ENCODE data around the gene TANC1.
"Not testable (repeated sequence)": the region's sequence is repeated elsewhere in the genome, so short reads cannot be mapped to it uniquely, and the experiment has no call there.

The TANC1 gene

DNA sequence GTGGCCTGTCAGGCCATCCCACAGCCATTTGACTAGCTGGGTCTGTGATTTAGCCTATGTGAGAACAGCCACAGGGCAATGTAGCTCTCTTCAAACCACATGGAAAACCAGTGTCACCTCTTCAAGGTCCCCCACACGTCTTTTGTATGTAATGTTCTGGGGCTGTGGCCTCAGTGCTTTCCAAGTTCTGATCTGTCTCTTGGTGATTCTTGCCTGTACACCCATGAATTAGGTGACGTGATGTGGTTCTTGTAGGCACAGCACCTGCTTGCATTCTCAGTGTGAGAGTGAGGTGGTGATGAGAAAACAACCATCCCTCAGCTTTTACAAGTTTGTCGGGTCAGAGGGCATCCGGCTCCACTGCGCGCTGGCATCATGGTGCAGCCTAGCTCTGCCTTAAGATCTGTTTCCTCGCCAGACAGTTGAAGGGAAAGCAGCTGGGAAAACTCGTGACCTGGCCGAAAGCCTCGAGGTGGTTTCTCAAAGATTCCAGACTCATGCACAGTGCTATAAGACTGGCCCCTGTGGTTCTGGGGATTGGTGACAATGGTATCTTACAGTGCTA is 125.8 kb downstream of the TANC1 start:
- no peak for DNase-seq

DNA sequence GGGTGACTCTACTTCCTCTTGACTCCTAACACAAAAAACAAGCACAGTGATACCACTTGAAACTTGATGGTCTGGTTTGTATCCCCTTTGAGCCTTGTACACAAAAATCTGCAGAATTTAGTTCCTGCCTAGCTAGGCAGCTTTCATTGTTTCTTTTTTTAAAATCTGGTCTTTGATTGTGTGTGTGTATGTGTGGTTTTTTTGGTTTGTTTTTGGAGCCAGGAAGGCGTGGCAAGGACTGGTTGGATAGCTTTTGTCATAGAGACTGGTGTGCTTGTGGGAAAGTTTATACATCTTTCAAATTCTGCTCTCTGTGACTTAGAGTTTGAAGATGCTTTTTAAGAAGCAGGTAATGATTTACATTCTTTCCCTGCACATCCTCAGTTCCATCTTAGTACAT is 127.4 kb downstream of the TANC1 start:
- DNase-seq: no peak

DNA sequence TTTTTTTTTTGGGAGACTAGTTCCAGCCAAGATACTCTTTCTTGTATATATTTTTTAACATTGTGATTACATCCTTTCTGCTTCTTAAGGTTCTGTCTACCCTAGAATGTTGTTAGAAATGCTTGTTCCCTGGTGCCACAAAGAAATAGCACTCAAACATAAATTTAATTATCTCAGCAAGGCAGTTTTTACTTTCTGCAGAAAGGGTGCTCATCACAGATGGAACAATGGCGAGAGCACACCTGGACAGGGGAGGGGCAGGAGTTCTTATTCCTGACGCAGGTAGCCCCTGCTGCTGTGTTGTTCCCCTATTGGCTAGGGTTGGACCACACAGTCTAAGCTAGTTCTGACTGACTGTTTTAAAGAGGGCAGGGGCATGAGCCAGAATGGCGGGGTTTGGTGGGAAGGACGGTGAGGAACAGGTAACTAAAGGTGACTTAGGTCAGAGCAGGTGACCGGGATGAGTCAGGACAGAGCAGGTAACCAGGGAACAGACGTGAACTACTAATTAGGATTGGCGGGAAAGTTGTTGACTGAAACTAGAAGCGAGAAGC is 127.9 kb downstream of the TANC1 start:
- not testable (repeated sequence) for DNase-seq

DNA sequence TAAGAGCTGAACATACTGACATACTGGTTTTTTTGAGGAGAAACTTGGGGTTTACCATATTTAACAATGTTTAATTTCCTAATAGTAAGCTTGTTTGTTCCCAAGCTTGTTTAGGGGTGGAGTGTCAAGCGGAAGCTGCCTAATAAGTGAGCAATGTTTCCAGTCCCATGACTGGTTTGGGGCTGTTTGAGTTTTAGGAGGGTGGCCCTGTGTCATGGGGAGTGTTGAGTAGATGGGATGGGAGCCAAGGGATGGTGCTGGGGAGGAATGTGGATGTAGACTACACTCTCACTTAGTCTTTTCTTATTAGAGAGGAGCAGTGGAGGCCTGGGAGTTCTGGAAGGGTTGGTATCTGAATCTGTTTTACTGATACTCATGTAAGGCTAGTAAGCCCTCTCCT is 128.5 kb downstream of the TANC1 start:
- no peak for DNase-seq

DNA sequence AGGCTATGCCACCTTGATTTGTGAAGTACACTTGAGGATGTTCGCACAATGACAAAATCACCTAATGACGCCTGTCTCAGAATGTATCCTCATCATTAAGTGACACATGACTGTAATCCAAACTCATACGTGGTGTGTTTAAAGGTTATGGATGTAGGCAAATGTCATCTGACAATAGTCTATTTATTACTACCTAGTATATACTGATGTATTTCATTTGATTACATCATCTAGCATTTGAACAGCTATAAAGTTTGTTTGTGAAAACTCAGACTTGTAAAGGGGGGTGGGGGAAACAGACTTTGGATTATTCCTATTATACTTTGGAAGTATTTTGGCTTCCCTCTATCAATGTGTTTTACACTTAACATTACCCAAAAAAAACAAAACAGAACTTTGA is 129.9 kb downstream of the TANC1 start:
- no peak for DNase-seq

DNA sequence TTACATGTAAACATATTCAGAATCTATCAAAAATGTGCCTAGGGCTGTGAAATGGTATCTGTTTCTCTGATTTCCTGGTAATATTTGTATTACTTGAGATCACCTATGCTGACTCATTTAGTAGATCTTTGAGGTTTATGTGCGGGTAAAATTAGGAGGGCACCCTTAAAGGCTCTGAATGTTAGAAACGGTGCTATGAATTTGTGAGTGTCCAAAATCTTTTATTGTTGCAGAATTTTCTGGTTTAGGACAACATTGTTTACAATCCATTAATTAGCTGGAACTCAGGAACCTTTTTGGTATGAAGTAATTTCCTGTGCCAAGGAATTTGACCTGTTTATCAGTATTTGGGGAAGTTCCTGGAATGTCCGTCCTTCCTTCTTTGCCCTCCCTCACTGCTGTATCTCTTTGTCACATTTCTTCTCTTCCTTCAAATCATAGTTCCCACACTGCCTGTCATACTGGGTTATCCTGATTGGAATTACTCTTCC is 130.5 kb downstream of the TANC1 start:
- peak; percentile 28 for DNase-seq

DNA sequence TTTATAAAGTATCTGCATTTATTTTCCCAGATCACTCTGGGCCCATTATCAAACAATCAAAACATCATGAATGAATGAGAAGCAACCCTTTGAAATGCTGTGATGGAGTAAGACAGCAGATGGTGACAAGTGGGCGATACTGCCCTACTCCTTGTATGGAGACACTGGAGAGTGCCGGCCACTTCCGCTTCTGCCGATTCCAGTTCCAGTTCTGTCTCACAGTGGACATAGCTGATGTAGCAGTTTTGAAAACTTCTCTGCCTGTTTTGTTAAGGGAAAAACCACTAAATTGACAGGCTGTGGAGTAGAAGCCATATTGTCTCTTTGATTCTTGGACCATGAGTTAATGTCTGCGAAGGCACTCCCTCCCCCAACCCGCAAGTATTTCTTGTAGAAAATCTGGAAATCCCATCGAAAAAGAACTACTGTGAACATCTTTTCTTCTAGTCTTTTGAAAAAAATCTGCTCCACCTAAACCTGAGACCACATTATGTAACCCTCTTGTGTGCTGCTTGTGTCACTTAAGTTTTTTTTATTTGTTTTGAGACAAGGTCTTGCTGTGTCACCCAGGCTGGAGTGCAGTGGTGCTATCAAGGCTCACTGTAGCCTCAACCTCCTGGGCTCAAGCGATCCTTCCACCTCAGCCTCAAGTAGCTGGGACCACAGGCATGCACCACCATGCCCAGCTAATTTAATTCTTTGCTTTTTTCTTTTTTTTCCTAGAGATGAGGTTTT is 133.5 kb downstream of the TANC1 start:
- DNase-seq: no peak

DNA sequence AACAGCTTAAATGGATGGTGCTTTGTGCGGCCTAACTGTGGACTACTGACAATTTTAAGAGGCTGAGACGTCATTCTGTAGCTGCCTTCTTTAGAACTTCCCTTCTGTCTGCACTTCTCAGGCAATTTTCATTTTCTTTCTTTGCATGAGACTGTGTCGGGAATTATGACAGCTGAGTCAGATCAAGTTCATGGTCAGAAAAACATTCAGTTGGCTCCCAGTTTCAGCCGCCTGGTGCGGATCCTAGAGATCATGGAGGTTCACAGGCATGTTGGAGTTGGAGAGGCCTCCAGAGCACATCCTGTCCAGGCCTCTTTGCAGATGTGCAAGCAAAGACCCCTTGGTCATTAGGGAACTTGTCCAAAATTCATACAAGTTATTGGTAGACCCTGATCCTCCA is 135.0 kb downstream of the TANC1 start:
- DNase-seq: no peak

DNA sequence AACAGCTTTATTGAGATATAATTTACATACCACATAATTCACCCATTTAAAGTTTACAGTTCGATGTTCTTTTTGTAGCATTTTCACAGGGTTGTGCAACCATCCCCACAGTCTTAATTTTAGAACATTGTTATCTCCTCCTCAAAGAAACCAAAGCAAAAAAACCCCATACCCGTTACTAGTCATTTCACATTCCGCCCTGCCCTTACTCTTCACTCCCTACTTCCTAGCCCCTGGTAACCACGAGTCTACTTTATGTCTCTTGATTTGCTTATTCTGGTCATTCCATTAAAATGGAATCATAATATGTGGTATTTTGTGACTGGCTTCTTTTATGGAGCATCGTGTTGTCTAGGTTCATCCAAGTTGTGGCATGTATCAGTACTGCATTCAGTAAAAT is 137.7 kb downstream of the TANC1 start:
- no peak for DNase-seq

DNA sequence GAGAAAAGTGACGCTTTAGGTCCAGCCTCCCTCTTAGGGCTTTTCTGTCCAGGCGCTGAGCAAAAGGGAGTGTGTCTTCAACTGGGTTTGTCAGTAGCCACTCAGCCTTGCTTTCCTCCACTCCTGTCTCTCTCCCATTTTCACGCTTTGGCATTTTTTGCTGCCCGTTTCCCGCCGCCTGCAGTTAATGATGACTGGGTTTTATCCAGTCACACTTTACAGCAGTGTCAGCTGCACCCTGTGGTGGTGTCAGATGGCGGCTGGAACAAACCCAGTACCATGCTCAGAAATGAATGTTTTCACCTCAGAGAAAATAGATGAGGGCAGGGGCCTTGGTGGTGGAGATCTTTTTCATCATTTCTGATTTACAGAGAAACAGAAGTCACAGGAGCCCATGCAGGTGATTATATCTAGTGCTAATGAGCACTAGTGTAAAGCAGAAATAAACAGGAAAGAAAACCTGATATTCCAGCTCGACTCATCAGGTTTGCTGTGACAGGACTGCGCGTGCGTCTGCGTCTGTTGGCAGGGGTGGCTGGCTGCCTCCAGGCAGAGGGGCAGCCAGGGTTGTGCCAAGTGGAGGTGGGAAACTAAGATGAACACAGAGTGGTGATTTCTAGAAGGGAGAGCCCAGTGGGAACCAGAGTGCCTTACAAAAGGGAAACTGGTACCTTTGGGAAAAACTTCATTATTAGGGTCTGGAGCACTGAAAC is 139.9 kb downstream of the TANC1 start:
- no peak for DNase-seq

DNA sequence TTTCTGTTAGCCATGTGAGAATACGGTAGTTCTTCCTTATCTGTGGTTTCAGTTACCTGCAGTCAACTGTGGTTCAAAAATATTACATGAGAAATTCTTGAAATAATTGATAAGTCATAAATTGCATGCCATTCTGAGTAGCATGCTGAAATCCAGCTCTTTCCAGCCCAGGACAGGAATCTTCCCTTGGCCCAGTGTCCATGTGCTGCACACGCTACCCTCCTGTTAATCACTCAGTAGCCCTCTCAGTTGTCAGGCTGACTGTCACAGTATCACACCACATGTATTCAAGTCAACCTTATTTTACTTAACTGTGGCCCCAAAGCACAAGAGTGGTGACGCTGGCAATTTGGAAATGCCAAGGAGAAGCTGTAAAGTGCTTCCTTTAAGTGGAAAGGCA is 141.1 kb downstream of the TANC1 start:
- no peak for DNase-seq

DNA sequence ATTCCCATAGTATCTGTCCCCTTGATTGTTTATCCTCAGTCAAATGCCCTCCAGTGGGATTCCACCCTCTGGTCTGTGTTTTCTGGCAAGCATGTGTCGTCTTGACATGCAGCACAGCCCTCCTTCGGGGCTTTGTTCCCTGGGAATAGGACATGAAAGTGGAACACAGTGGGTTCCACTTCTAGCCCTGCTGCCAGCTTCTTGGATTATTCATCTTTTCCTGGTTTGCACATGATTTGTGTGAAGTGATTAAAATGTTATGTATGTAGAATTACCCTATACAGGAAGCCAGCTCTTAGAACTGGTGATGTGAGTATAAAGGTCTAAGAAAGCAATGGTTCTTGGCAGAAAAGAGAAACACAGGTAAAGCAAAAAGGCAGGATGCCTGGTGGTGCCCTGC is 142.3 kb downstream of the TANC1 start:
- no peak for DNase-seq

DNA sequence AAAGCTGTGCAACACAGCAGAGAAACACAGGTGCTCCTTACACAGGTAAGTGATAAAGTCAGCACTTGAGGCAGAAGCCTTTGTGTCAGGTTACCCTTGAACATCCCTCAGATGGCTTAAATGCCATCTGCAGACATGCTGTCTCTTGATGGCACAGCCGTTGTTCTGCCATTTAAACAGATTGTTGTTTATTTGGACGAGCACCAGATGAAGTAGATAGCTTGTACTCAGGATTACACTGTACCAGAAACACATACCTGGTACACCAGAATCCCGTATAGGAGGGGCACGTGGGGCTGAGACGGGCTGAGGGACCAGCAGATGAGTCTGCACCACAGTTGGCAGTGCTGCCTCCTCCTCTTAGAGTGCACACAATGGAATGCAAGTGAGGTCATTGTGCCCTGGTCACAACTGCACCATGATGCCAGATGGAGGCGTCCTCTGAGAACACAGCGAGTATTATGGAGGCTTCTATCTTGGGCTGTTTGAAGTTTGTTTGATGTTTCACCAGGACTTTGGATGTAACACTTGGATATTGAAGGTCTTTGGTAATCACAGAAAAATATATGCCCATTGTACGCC is 143.0 kb downstream of the TANC1 start:
- DNase-seq: no peak

DNA sequence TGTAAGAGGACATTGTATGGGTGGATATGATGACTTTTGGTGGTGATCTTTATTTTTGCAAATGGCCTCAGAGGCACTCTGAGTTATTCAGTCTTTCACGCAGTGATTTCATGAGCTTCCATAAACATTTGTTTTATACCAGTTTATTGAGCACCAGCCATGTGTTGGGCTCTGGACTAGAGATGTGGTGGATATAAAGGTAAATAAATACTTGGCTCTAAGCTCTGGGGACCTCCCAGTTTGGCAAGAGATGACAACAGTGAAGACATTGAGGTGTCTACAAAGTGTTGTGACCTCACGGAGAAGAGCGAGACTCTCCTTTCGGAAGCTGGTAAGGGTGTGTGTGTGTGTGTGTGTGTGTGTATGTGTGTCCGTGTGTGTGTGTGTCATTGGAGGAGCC is 146.4 kb downstream of the TANC1 start:
- no peak for DNase-seq

DNA sequence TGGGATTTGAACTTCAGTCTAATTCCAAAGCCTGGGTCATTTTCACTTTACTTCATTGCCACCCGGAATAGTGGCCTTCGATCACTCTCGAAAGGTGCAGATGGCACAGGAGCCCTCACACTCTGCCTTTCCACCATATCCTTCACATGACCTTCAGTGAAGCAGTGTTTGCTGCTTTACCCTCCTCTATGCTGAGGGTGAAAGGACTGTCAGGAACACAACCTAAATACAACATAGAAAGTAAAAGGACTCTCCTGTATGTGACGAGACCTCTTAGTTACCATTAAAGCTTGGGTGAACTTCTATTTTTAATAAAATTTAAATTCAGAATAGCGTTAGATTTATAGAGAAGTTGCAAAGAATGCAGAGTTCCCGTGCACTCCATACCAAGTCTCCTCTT is 148.5 kb downstream of the TANC1 start:
- DNase-seq: no peak

DNA sequence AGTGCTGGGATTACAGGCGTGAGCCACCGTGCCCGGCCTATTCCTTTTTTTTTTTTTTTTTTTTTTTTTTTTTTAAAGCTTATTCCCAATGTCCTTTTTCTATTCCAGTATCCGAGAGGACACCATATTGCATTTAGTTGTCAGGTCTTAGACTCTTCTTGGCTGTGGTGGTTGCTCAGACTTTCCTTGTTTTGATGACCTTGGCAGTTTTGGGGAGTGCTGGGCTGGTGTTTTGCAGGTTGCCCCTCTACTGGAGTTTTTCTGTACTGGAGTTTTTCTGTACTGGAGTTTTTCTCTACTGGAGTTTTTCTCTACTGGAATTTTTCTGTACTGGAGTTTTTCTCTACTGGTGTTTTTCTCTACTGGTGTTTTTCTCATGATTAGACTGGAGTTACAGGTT is 149.2 kb downstream of the TANC1 start:
- DNase-seq: no peak

DNA sequence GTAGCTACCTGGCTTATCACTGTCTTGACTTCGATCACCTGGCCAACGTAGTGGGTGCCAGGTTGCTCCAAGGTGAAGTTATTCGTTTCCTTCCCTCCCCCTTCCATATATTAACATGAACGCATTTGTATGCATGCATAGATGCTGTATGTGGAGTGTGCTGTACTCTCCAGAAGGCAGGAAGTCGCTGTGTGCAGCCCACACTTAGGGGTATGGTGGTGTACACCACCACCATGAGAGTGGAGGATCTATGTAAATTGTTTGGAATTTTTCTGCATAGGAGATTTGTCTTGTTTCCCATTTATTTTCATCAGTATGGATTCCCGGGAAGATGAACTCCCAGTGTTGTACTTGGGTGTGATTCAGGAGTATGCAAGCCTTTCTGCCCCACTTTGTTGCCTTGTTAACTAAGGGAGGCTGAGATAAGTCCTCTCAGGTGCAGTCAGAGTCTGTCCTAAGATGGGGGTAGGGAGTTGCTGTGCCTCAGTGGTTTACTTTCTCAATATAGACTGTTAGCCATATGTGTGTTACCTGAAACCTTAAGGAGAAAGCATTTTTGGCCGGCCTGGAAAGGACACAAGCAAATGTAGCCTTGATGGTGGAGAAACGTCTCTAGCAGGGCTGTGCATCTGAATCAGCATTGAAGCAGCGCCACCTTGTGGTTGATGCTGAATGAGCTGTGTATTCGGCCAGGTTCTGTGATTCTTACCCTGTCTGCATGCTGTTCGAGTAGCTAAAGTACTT is 149.8 kb downstream of the TANC1 start:
- DNase-seq: peak; percentile 84

DNA sequence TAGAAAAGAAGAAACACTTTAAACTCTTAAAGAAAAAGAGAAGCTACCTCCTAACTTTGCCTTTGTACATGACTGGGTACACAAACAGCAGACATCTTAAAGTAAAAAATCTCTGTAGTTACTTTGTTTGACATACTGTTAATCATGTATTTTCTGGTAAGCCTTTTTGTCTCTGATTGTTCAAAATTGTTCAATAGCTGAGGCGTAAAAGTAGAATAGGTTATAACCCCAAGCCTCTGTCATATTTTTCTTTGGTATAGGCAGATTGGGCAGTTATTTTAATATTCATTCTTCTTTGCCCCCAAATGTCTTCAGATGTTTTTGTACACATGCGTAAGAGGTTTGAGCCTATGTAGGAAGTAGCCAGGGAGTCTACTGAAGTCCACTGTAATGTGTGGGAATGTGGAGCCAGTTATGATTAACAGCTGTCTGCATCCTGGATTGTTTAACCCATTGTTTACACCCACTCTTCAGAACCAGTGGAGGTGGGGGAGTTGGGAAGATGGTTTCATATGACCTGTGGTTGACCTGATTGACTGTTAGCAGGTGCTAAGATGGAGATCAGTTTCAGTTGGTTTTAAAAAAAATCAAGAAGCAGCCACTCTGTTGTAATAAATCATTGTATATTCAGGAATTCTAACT is 150.5 kb downstream of the TANC1 start:
- DNase-seq: no peak

DNA sequence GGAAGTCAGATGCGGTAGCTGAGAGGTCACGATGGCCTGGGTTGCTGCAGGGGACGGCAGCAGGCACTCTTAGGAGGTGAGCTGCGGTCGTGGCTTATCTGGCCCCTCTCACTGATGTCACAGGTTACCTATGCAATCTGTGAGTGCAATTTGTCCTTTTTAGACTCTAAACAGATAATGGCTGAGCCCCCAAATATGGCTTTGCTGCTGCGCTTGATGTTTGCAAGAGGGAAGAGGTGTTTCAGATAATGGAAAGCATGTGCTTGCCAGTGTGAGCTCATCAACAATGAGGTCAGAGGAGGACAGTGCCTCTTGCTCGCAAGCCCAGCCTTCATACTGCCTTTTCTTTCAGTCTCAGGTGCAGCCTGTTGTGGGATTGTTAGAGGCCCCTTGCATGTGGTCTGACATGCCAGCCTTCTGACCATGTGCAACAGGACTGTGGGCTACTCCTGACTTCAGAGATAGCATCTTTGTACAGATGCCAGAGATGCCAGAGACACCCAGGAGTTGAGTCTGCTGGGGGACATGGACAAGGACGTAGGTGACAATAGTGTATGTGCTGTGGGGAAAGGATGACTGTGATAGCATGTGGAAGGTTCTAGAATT is 151.3 kb downstream of the TANC1 start:
- DNase-seq: no peak

DNA sequence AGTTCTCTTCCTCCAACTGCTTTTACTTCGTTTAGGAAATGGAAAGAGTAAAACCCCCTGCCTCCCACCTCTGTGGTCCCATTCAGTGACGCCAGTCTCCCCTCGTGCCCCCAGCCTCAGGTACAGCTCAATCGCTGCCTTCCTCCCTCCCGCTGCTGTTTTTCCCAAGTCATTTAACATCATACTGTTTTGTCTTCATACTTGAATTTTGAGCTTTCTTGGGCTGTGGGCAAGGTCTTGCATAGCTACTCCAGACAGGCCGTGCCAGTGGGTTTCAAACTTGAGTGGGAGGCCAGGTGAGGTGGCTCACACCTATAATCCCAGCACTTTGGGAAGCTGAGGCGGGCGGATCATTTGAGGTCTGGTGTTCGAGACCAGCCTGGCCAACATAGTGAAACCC is 155.3 kb downstream of the TANC1 start:
- DNase-seq: no peak

DNA sequence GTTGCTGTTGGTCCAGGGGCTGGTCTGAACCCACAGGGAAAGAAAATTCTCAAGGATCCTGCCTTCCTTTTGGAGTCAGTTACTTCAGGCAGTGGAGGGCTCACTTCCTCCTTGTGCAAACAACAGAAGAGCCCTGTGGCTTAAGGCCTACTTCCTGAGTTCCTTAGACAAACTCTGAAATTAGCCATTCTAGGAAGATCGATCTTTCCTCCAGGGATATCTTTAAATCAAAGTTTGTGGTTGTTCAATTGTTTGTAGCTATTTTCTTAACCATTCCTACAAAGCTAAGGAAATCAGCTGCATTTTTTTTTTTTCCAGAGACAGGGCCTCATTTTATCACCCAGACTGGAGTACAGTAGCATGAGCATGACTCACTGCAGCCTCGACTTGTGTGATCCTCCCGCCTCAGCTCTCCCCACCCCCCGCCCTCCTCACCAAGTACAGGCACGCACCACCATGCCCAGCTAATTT is 156.0 kb downstream of the TANC1 start:
- no peak for DNase-seq
